Gastroesophageal sphincter (tissue), 3 donors: ENCODE measurements around the gene GYG1.

Experiments used
- CTCF ChIP-seq, 4 experiments: fragments of 200-600 bp in 2 of 4; fragments of 450-650 bp in 2 of 4; sonication (generic) in 1 of 4; IDR thresholded peaks; one replicate each; pipeline ENCODE4 v1.5.1; 2017 to 2019; ENCODE audit warnings: antibody characterized with exemption in 4 of 4, mild to moderate bottlenecking in 2 of 4, moderate library complexity in 2 of 4
- POLR2A ChIP-seq, 2 donors: fragments of 450-650 bp; IDR thresholded peaks; one replicate each; pipeline ENCODE4 v1.6.1; 2017; ENCODE audit warnings: antibody characterized with exemption in 2 of 2, mild to moderate bottlenecking in 2 of 2, moderate library complexity in 1 of 2
- POLR2AphosphoS5 ChIP-seq: sonication (generic); formaldehyde crosslinking; IDR thresholded peaks from one replicate; pipeline ENCODE4 v1.6.1; 2017; ENCODE audit warnings: antibody characterized with exemption

DNA sequence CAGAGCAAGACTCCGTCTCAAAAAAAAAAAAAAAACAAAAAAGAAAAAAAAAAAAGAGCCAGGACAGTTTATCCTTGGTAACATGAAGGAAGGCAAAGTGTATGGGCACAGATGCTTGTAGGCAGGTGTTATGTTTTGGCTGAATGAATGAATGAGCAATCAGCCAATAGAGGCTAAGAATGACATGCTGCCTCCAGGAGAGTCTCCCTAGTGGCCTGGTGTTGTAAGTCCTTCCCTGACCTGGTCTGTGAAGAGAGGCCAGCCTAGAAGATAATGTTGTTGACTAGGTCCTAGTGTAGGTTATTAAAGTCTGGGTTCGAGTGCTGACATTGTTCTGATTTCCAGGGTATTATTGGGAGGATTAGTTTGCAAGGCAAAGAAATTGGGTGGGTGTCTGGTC is 24.9 kb downstream of the GYG1 start:
- TF ChIP-seq CTCF (IDR thresholded peaks at IDR 0.05) = no peak
- no peak for TF ChIP-seq POLR2A (IDR thresholded peaks at IDR 0.05)
- no peak for TF ChIP-seq POLR2AphosphoS5
